NCI-H2227 treated with DMSO at 0.1 percent for 48 hours (cell line): ENCODE measurements around the gene EPHB2.

Source experiments
- DNase-seq: peaks from one replicate; lab custom pipeline; 2025; lab: John Stamatoyannopoulos, UW

The EPHB2 gene

GRCh38 chr1:22860883-22861385, 150.3 kb downstream of the EPHB2 start:
- no peak for DNase-seq

- DNase-seq, result peak; percentile 16
These were observed 151.3 kb downstream of the EPHB2 start for GRCh38 chr1:22861764-22862440.

DNA sequence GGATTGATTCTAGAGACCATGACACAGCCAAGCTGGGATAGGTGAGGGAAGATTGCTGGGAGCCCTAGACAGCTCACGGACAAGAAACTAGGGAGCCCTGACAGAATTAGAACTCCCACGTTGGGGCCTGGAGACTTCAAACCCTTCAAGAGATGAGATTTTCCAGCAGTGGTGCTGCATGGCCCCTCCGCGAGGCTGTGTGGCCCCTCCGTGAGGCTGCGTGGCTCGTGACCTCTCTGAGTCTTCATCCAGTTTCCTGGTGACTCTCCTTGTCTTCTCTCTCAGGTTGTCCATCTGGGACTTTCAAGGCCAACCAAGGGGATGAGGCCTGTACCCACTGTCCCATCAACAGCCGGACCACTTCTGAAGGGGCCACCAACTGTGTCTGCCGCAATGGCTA, 152.1 kb downstream of the EPHB2 start:
- no peak for DNase-seq

DNA sequence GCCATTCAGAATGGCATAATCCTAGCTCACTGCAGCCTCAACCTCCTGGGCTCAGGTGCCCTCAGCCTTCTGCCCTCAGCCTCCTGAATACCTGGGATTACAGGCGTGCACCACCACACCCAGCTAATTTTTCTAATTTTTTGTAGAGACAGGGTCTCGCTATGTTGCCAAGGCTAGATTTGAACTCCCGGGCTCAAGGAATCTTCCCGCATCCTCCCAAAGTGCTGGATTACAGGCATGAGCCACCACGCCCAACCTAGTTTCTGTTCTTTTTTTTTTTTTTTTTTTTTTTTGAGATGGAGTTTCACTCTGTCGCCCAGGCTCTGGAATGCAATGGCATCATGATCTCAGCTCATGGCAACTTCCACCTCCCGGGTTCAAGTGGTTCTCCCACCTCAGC, 153.1 kb downstream of the EPHB2 start:
- DNase-seq, result no peak

- DNase-seq, result no peak
These were observed 154.2 kb downstream of the EPHB2 start for GRCh38 chr1:22864886-22865285.

DNA sequence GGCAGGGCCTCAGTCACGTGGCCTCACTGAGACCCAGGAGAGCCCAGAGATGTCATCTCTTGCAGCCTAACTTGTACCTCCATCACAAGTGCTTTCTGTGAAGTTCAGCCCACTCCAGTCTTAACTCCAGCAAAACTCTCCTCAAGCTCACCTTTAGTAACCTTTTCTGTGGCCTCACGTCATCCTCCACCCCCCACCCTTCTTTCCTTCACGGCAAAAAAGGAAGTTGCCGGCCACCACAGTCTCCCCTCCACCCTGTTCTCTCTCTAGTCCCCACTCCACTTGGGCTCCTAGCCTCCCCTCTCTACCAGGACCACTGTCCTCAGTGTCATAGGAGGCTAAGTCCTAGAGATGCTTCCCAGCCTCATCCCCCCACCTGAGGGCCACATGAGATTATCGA, 155.1 kb downstream of the EPHB2 start:
- no peak for DNase-seq

GRCh38 chr1:22866868-22867267, 156.2 kb downstream of the EPHB2 start:
- DNase-seq, result no peak

- DNase-seq, result no peak
These were observed 157.7 kb downstream of the EPHB2 start for GRCh38 chr1:22868331-22868730.

- no peak for DNase-seq
These were observed 158.7 kb downstream of the EPHB2 start for GRCh38 chr1:22869325-22869724.

GRCh38 chr1:22870201-22870871, 159.7 kb downstream of the EPHB2 start:
- no peak for DNase-seq

GRCh38 chr1:22872981-22873664, 162.5 kb downstream of the EPHB2 start:
- DNase-seq, result no peak

- no peak for DNase-seq
These were observed 164.1 kb downstream of the EPHB2 start for GRCh38 chr1:22874785-22875184.

GRCh38 chr1:22875241-22875640, 164.6 kb downstream of the EPHB2 start:
- no peak for DNase-seq

- no peak for DNase-seq
These were observed 165.2 kb downstream of the EPHB2 start for GRCh38 chr1:22875841-22876240.

DNA sequence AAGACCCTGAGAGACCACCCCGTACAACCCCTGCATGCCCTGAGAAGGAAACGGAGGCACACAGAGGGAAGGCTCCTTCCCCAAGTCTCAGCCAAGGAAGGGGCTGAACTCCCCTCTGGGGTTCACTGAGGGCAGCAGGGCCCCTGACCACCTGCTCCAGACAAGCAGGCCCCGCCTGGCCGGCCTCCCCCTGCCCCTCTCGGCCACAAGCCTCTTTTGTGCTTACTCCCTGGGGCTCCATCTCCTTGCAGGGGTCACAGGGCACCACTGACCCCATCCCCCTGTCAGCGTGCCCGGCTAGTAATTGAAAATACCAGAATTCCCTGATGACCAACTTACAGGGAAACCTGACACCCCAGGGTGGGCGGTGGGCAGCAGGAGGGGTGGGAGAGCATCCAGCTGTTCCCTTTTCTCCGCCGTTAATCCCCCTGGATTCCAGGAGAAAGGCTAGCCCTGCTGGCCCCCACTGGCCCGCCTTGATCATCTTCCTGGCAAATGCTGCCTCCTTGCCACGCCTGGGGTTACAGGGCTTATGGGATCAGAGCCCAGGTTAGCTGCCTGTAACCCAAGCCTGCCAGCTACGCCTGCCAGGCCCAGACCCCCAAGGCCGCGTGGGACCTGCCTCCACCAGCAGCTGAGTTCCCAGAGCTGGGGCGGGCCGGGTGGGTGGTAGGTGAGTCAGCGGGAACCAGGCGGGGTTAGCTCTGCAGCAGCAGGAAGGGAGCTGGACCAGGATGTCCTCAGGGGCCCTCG, 165.9 kb downstream of the EPHB2 start:
- DNase-seq, result no peak

DNA sequence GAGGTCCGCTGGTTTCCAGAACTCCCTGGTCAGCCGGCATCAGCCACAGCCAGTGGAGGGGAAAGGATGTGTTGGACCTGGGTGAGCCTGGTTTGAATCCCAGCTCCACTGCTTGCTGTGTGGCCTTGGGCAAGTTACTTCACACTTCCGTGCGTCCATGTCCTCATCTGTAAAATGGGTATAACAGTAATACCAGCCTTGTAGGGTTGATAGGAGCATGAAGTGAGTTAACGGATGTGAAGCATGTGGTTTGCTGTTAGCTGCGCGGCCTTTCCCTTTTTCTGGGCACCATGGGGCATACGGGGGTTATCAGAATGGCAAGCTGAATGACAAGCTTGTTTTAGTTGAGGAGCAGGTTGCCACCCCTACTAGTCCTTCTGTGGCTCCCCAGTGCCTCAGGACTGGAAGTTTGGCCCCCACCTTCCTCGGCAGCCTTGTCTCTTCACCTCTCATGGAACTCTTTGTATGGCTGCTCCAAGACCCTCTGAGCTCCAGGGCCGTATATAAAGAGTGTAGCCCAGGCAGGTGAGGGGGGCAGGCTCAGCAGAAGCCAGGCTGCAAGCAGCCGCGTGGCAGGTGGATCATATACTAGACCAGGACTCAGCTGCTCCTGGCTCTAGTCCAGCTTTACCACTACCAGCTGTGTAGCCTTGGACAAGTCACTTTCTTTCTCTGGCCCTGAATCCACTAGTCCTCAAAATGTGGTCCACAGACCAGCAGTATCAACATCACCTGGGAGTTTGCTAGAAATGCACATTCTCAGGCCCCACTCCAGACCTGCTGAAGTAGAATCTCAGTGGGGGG, 166.7 kb downstream of the EPHB2 start:
- DNase-seq, result no peak

GRCh38 chr1:22877980-22878379, 167.3 kb downstream of the EPHB2 start:
- DNase-seq, result no peak

GRCh38 chr1:22878626-22879025, 168.0 kb downstream of the EPHB2 start:
- DNase-seq, result no peak

DNA sequence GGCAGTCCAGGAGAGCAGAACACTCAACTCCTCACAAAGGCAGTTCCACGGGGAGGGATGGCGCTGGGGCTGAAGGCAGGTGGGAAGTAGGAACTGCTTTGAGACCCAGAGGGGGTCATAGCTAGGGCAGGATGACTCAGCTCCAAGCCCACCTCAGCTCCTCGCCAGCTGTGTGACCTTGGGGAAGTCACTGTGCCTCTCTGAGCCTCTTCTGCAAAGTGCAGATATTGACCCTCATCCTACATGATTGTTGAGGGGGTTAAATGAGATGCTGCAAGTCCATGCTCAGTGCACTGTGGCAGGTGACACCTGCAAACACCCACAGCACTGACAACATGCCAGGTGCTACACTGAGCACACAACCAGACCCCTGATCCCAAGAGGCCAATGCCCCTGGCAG, 168.8 kb downstream of the EPHB2 start:
- DNase-seq, result no peak

DNA sequence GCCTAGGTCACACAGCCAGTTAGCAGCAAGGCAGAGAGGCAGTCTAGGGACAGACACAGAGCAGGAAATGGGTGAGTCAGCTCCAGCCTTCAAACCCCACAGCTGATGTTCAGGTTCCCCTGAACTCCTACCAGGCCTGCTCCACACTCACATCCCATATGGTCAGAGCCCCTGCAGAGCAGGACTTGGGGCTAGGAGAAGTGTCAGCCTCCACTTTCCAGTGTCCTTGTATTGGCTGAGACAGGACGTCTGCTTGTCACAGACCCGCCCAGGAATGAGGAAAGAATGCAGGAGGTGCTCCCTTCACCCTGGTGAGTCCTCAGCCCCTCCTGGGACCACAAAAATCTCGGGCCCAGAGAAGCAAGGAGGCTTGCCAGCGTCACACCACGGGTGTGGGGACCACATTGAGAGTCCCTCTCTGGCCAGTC, 169.5 kb downstream of the EPHB2 start:
- DNase-seq, result no peak

DNA sequence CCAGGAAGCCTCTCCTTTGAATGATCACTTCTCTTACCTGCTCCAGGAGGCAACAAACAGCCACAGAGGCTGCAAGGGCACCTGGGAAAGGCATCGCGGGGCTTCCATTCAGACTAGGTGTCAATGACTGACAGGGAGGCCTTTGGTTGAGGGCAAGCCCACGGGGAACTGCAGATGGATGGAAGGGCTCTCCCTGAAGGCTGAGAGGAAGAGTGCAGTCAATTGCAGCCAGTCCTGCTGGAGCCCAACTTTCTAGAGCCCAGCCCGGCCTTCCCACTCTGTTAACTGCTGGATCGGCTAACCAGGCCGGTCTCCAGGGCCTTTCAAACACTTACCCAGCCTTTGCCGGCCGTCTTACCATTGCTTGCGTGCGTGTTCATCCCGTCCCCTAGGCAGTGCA, 172.8 kb downstream of the EPHB2 start:
- DNase-seq, result no peak
